Measurements from ENCODE around the gene BTBD19.
A peak's percentile ranks its signal among the peaks of the same experiment; 100 is the strongest.

The BTBD19 gene

GRCh38 chr1:44784094-44785028, 24.0 kb upstream of the BTBD19 start:
- no peak for TF ChIP-seq CTCF (IDR thresholded peaks at IDR 0.05; ENCODE audit: insufficient read depth, low read depth, low read length, missing control alignments)
- H3K4me3 ChIP-seq (ENCODE audit: low read depth, low read length) = peak overlapping the region; percentile 64
- peak; percentile 48 for DNase-seq (ENCODE audit: low read depth)

- H3K4me3 ChIP-seq (ENCODE audit: low read depth, low read length) = no peak overlapping the region
- no peak for DNase-seq (ENCODE audit: low read depth)
- TF ChIP-seq CTCF (IDR thresholded peaks at IDR 0.05; ENCODE audit: insufficient read depth, low read depth, low read length, missing control alignments) = no peak
Measured at GRCh38 chr1:44785029-44785380, 23.3 kb upstream of the BTBD19 start.

- peak overlapping the region; percentile 56 for H3K4me3 ChIP-seq (ENCODE audit: low read depth, low read length)
- no peak for TF ChIP-seq CTCF (IDR thresholded peaks at IDR 0.05; ENCODE audit: insufficient read depth, low read depth, low read length, missing control alignments)
- no peak for DNase-seq (ENCODE audit: low read depth)
Measured at GRCh38 chr1:44785501-44786137, 22.7 kb upstream of the BTBD19 start.

- peak; percentile 100 for TF ChIP-seq CTCF (IDR thresholded peaks at IDR 0.05; ENCODE audit: insufficient read depth, low read depth, low read length, missing control alignments)
- DNase-seq (ENCODE audit: low read depth) = peak; percentile 76
- H3K4me3 ChIP-seq (ENCODE audit: low read depth, low read length) = peak overlapping the region; percentile 56
Measured at GRCh38 chr1:44786138-44786840, 22.0 kb upstream of the BTBD19 start.

GRCh38 chr1:44786841-44787426, 21.4 kb upstream of the BTBD19 start:
- DNase-seq (ENCODE audit: low read depth) = no peak
- no peak for TF ChIP-seq CTCF (IDR thresholded peaks at IDR 0.05; ENCODE audit: insufficient read depth, low read depth, low read length, missing control alignments)
- no peak overlapping the region for H3K4me3 ChIP-seq (ENCODE audit: low read depth, low read length)

- TF ChIP-seq CTCF (IDR thresholded peaks at IDR 0.05; ENCODE audit: insufficient read depth, low read depth, low read length, missing control alignments) = no peak
- no peak overlapping the region for H3K4me3 ChIP-seq (ENCODE audit: low read depth, low read length)
Measured at GRCh38 chr1:44787506-44787905, 20.8 kb upstream of the BTBD19 start.

More at GRCh38 chr1:44787506-44787905, 20.8 kb upstream of the BTBD19 start:
- DNase-seq (ENCODE audit: low read depth) = no peak
